HG02623 (cell line): ENCODE measurements around the gene PLXNB3.

Experiments used
- ATAC-seq: cut with Tn5 transposase; IDR thresholded peaks from one replicate; pipeline ENCODE4 v1.9.1; 2021; ENCODE audit warnings: moderate library complexity; ENCODE audit not compliant: unreplicated experiment

Gene PLXNB3

GRCh38 chrX:153791104-153791852, 27.2 kb downstream of the PLXNB3 start:
- ATAC-seq: no peak

DNA sequence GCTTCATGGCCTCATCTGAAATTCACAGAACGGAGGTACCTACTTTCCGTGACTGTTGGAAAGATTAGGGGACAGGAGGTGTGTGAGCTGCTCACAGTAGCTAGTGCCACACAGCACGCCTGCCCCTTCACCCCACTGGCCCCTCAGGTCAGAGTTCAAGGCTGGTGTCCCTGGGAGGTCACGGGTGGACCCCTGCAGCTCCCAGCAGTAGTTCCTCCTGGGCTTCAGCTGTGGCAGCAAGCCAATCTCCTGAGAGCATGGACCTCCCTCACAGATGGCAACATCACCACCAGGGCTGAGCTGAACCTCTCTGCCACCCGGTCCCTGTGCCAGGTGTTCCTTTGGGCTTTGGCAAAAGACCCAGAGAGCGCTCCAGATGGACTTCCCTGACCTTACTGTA, 28.3 kb downstream of the PLXNB3 start:
- ATAC-seq: no peak

GRCh38 chrX:153793291-153793690, 29.2 kb downstream of the PLXNB3 start:
- no peak for ATAC-seq

DNA sequence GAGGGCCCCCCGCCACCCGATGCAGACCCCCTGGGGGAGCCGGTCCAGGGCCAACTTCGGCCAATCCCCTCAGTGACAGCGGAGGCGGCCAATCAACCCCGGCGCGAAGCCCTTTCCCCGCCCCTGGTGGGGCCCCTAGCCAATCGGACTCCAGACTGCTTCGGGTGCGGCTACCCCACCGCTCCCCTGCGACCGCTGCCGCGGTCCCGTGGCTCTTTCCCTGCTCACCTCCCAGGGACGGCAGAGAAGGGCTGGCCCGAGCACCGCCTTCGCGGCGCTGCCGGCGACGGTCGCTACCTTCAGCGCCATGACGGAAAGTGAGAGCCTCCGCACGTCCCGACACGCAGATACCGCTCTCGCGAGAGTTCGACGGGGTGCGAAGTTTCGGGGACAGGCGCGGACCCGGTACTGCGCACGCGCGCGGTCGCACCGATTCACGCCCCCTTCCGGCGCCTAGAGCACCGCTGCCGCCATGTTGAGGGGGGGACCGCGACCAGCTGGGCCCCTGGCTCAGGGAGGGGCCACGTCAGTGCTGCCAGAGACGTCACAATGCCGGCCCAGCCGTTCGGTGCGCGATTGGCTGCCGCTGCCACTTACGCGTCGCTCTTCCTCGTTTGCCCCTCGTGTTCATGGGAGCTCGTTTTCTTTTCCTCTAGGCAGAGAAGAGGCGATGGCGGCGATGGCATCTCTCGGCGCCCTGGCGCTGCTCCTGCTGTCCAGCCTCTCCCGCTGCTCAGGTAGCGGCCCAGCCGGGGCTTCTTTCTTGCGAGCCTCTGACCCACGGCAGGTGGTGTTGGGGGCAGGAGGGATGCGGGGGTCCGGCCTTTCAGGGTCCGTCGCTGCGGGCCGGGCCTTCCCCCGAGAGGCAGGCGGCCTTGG, 30.2 kb downstream of the PLXNB3 start, which contains the start of the genes IDH3G and SSR4:
IDH3G (minus strand) TSS at position 358 of the 879 bp plus-strand sequence; CDS start at position 309, 49 bp downstream.
SSR4 (plus strand) TSS at position 651 of the 879 bp plus-strand sequence; CDS start at position 671, 20 bp downstream.
- ATAC-seq: peak; percentile 86

GRCh38 chrX:153794897-153795816, 31.1 kb downstream of the PLXNB3 start:
- ATAC-seq: no peak

- ATAC-seq: no peak
Observed at GRCh38 chrX:153797415-153798015, 33.5 kb downstream of the PLXNB3 start.

DNA sequence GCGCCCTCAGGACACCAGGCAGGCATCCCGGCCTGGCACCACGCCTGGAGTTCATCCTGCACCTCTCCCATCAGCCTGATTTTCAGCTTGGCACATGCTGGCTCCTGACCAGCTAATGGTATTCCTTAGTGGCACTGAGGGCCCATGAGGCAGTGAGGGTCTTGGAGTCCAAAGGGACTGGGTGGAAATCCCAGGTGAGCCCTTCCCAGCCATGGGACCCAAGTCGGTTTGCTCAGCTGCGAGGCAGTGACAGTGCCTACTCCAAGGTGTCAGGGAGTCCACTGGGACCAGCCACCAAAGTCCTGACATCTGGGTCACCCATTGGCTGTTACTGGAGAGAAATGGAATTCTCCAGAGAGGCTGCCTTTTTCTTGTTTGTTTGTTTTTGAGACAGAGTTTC, 35.3 kb downstream of the PLXNB3 start:
- no peak for ATAC-seq

DNA sequence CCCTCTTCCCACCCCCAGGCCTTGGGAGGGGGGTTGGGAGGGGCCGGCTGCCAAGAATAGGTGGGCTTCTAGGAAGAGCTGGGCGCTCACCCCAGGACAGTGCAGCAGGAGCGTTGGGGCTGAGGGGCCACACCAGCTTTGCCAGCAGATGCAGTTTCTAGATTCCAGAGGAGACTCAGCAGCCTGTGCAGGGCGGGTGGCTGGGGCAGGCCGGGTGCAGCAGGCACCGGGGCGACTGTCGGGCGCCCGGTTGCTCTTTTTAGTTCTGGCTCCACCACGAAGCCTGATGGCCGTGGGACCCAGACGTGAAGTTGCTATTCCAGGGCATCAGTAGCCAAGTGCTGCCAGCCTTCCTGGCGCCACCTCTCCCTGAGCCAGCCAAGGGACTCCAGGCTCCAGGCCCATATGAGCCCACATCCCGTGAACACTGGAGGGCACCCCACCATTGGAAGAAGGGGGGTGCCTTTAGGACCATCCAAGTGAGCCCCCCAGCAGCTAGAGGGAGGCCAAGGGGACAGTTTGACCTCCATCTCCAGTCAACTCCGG, 36.2 kb downstream of the PLXNB3 start:
- no peak for ATAC-seq

DNA sequence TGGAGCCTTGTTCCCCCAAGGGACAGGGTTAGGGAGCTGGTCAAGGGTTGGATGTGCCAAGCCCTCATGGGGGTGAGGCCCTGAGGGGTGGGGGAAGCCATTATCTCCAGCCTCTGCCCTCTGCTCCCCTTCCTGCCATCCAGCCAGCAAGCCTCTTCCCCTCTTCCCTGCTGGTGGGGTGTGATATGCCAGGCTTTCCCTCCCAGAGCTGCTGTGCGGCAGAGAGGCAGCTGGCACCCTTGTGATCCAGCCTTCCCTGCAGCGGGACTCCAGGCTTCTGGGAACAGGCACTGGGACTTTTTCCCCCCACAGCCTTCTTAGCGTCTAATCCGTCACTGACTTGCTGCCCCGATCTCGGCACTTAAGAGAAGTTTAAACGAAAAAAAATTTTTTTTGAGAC, 36.7 kb downstream of the PLXNB3 start:
- ATAC-seq: no peak

GRCh38 chrX:153801669-153802068, 37.6 kb downstream of the PLXNB3 start:
- no peak for ATAC-seq

DNA sequence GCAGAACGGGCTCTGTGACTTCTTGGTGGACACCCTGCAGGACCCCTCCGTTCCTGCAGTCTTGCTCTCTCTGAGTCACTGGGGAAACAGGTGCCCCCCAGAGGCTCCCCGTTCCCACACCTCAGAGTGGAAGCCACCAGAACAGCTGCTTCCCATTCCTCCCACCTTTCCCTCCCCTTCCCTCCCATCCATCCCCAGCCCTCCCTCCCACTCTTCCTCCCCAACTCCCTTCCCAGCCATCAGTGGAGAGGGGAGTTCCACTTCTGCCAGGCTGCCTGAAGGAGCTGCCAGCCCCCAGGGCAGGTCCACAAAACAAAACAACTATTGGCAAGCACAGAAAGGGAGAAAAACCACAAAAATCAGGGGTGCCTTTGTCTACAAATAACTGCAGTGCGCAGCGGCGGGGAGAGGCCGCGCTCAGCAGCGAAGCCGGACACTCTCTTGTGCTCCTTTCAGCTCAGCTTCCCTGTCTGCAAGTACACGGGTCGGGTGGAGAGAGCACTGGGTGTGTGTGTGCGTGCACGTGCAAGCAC, 38.5 kb downstream of the PLXNB3 start:
- no peak for ATAC-seq

DNA sequence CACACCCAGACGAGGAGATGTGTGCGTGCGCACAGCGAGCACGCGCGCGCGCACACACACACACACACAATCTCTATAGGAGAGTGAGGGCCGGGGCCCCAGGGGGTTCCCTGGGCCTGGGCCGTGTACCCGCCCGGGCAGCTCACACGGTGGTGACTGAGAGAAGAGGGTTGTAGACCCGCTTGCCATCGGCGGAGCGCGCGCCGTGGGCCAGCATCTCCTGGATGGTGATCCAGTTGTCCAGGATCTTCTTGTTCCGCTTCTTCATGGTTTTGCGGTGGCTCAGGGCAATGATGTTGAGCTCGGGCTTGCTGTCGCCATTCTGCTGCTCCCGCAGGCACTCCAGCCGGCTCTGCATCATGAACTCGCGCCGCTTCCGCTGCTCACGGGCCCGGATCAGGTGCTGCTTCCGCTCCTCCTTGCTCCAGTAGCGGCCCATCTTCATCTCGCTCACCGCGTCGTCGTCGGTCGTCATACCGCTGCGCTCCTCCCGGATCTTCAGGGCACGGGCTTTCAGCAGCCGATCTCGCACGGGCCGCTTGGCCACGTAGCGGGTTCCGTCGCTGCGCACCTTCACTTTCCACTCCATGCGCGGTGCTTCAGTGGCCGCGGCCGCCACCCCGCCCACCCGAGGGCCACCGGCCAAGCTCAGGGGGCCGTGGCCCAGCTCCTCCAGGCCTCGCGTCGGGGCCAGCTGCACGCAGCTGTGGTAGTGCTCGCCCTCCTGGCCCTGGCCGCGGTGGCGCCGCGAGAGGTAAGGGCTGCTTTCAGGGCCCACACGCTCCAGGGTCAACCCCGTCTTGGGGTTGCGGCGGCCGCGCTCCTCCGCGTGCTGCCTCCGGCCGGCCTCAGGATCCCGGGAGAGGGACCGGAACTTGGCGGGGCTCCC, 39.4 kb downstream of the PLXNB3 start:
- no peak for ATAC-seq

GRCh38 chrX:153804100-153804595, 40.1 kb downstream of the PLXNB3 start:
- ATAC-seq: no peak

DNA sequence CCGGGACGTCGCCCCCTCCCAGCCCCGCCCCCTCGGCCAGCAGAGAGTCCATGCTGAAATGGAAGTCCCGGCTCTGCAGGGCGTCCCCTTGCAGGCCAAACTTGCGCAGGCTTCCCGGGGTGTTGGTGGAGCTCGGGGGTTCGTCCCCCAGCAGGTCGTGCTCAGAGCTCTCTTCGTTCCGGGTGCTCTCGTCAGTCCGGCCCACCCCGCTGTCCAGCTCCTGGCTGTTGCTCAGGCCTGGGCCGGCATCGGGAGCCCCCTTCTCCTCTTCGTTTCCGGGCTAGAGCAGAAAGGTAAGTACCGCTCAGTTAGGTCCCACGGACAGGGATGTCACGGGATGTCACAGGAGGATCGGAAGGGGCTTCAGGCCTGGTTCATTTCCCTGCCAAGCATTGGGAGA, 40.6 kb downstream of the PLXNB3 start:
- ATAC-seq: no peak

GRCh38 chrX:153805436-153805835, 41.4 kb downstream of the PLXNB3 start:
- ATAC-seq: no peak

DNA sequence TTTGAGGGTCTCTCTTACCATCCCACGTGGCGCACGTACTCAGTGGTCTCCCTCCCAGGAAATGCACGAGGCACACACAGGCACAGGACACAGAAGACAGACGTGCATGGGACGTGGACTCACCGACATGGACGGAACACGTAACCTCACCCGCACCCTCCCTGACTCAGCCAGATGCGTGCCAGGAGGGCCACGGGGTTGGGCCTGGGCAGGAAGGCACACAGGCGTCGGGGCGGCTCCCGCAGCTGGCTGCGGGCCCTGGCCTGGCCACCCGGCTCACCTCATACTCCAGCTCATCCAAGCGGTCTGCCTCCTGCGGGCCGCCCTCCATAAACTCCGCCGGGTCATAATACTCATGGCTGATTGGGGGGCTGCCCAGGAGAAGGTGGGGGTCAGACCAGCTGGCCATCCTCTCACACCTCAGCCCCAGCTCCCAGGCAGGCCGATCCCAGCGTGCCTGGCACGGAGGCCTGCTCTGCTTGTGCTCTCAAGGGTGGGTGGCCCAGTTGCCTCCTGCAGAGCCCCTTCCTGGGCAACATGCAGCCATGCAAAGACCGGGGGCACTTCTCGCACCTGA, 43.0 kb downstream of the PLXNB3 start:
- ATAC-seq: no peak

GRCh38 chrX:153807976-153808375, 43.9 kb downstream of the PLXNB3 start:
- ATAC-seq: no peak

DNA sequence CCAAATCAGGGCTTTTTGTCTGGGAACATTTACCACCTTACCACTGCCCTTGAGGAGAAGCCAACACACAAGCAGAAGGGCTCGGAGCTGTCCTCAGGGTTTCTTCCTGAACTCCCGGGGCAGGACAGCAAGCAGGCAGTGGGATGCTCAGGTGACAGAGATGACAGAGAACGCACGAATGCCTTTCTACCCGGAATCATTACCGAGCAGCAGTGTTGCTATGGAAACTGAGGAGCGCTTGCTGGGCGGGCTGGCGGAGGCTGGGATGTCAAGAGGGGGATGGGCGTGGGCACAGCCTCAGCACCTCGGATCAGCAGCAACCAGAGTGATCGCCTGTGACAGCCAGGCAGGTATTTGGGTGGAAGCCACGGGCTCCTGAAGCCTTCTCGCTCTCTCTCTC, 48.2 kb downstream of the PLXNB3 start:
- ATAC-seq: no peak
